Vagina (tissue), 2 donors: ENCODE measurements around the gene GEN1. TPM values are rescaled to one million over a fixed set of nuclear protein-coding genes. Genes with fewer than 3 reads are reported as not detected.

ENCODE experiments used
- DNase-seq, 2 donors: peaks; one replicate each; pipeline ENCODE4 v3.0.0-alpha.2; 2017; ENCODE audit errors: extremely low spot score in 2 of 2
- H3K27ac ChIP-seq: fragments of 200-600 bp; sonication (generic); one replicate; pipeline ENCODE4 v1.5.1; 2019
- H3K27me3 ChIP-seq: fragments of 200-600 bp; sonication (generic); one replicate; pipeline ENCODE4 v1.5.1; 2019
- H3K36me3 ChIP-seq, 2 donors: fragments of 200-600 bp; sonication (generic); one replicate each; pipeline ENCODE4 v1.5.1; 2017 to 2019
- H3K4me1 ChIP-seq: fragments of 200-600 bp; sonication (generic); one replicate; pipeline ENCODE4 v1.5.1; 2019
- H3K4me3 ChIP-seq, 2 donors: fragments of 200-600 bp; sonication (generic); 1 replicate in 1 of 2; 2 replicates in 1 of 2; pipeline ENCODE4 v1.5.1; 2016 to 2019
- H3K9me3 ChIP-seq: fragments of 200-600 bp; sonication (generic); one replicate; pipeline ENCODE4 v1.5.1; 2019
- CTCF ChIP-seq, 3 experiments: fragments of 450-650 bp in 2 of 3; fragments of 200-600 bp in 1 of 3; sonication (generic) in 1 of 3; IDR thresholded peaks; one replicate each; pipeline ENCODE4 v1.5.1; 2017 to 2019; ENCODE audit warnings: antibody characterized with exemption in 3 of 3, mild to moderate bottlenecking in 2 of 3, moderate library complexity in 2 of 3
- POLR2A ChIP-seq, 2 donors: fragments of 450-650 bp; IDR thresholded peaks; one replicate each; pipeline ENCODE4 v1.6.1; 2017; ENCODE audit warnings: antibody characterized with exemption in 2 of 2, mild to moderate bottlenecking in 2 of 2, moderate library complexity in 2 of 2
- POLR2AphosphoS5 ChIP-seq, 2 donors: sonication (generic); formaldehyde crosslinking; IDR thresholded peaks; one replicate each; pipeline ENCODE4 v1.9.0; 2017; ENCODE audit warnings: antibody characterized with exemption in 2 of 2, mild to moderate bottlenecking in 2 of 2, low read depth in 1 of 2; ENCODE audit not compliant: insufficient read depth in 1 of 2
- intact Hi-C: fragments of 100-400 bp; cut with DNase I; formaldehyde crosslinking; loops from one replicate; pipeline ENCODE4 v1.15.1; 2023
- total RNA-seq: library from RNA; depleted of rRNA; stranded (reverse); fragments of >200 nt; gene quantifications from one replicate; pipeline ENCODE4 v1.2.3, GENCODE V29; 2016

GEN1 gene
- total RNA-seq, 1 donor from 2014 or later, result 9.6 TPM

DNA sequence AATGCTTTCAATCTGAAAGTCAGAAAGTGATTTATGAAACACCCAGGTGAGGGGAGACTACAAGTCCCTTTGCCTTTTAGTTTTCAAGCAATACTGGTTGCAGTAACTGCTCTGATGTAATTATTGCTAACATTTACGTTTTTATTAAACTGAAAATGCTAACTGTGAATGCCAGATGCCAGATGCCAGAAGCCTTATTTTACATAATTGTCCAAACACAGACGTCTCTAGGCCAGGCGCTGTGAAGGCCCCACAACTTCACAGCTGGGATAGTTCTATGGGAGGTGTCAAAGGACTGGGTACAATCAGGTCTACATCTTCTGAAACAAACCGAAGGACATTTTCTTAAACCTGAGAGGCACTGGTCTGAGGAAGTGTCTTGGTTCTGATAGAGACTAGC, 34.8 kb downstream of the GEN1 start:
- no peaks in the 10 kb centered on the region for H3K36me3 ChIP-seq
- no peak for DNase-seq
- peaks cover 33% of the 10 kb centered on the region for H3K4me1 ChIP-seq
- H3K27me3 ChIP-seq, result no peaks in the 10 kb centered on the region
- H3K4me3 ChIP-seq, result no peak overlapping the region
- no peaks in the 10 kb centered on the region for H3K9me3 ChIP-seq
- intact Hi-C loops, result no loop called here
- H3K27ac ChIP-seq, result no peak overlapping the region
- TF ChIP-seq POLR2A (IDR thresholded peaks at IDR 0.05) (no peak), POLR2AphosphoS5 (IDR thresholded peaks at IDR 0.05; ENCODE audit: insufficient read depth in 1 of 2, low read depth in 1 of 2) (no peak), CTCF (IDR thresholded peaks at IDR 0.05) (no peak)

DNA sequence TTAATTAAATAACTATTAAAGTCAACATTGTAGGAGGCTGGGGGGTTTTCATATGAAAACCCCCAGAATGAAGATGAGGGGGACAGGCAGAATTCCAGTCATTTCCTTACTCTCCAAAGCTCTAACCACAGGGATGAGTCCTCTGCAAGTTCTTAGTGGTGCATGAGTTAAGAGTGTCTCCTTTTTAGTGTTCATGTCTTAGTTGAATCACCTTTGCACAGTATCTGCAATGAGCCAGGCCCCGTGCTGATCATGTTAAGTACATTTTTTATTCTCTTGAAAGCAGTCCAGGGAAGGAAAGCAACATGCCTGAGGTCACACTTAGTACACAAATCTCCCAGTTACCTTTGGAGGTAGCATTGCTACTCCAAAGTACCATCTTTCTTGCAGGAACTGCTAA, 36.6 kb downstream of the GEN1 start:
- no peaks in the 10 kb centered on the region for H3K9me3 ChIP-seq
- peaks cover 47% of the 10 kb centered on the region for H3K4me1 ChIP-seq
- no peak for DNase-seq

DNA sequence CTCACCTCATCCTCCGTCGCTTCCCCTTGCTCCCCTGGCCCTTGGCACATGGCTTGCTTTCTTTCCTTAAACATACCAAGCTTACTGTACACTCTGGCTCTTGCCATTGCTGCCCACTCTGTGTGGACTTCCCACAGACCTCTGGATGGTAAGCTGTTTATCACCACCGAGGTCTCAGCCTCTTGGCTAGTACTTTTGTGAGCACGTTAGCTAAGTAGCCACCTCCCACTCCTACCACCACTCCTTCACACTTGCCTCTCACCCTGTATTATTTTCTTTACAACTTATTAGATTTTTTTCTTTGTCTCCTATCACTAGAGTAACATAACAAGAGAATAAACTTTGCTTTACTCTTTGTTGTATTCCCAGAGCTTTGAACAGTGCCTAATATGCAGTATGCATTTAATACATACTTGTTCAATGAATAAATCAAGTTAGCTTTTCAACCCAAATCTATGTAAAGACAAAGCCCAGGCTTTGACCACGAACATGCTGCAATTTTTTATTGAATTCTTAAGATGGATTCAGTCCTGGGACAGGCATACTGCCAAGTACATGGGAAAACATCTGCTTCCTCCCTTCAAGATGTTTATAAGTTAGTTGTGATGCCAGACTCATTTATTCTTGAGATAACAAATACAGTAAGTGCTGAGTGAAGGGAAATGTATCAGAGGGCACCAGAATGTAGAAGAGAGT, 37.3 kb downstream of the GEN1 start:
- no peak for DNase-seq
- H3K36me3 ChIP-seq, result no peaks in the 10 kb centered on the region
- no peaks in the 10 kb centered on the region for H3K9me3 ChIP-seq
- intact Hi-C loops, result no loop called here
- peak overlapping the region; percentile 22 for H3K27ac ChIP-seq
- no peak for TF ChIP-seq POLR2A (IDR thresholded peaks at IDR 0.05)
- no peak for TF ChIP-seq POLR2AphosphoS5 (IDR thresholded peaks at IDR 0.05; ENCODE audit: insufficient read depth in 1 of 2, low read depth in 1 of 2)
- TF ChIP-seq CTCF (IDR thresholded peaks at IDR 0.05), result no peak
- peaks cover 47% of the 10 kb centered on the region for H3K4me1 ChIP-seq
- no peak overlapping the region for H3K4me3 ChIP-seq
- H3K27me3 ChIP-seq, result no peaks in the 10 kb centered on the region

More for the DNA sequence above, 36.6 kb downstream of the GEN1 start:
- Histone ChIP-seq H3K4me3 (no peak overlapping the region), H3K27me3 (no peaks in the 10 kb centered on the region), H3K27ac (peak overlapping the region; percentile 22), H3K36me3 (no peaks in the 10 kb centered on the region)
- intact Hi-C loops, result no loop called here
- no peak for TF ChIP-seq POLR2A (IDR thresholded peaks at IDR 0.05)

DNA sequence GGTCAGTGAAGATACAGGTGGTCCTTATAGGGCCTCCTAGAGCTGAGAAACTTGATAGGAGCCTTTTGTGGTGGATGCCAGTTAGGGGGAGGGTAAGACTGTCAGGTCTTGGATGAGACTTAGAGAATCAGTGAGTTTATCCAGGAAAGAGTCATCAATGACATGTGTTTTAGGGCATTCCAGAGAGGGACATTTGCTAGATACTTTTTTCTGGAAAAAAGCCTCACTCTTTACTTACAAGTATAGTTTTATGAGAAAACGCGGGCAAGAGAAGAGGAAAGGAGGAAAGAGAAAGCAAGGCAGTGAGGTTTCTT, 37.8 kb downstream of the GEN1 start:
- intact Hi-C loops, result no loop called here
- no peak for DNase-seq
- Histone ChIP-seq H3K4me1 (peaks cover 47% of the 10 kb centered on the region), H3K27me3 (no peaks in the 10 kb centered on the region), H3K4me3 (no peak overlapping the region), H3K27ac (peak overlapping the region; percentile 22), H3K9me3 (no peaks in the 10 kb centered on the region), H3K36me3 (no peaks in the 10 kb centered on the region)
- no peak for TF ChIP-seq POLR2AphosphoS5 (IDR thresholded peaks at IDR 0.05; ENCODE audit: insufficient read depth in 1 of 2, low read depth in 1 of 2)
- TF ChIP-seq POLR2A (IDR thresholded peaks at IDR 0.05), result no peak
- no peak for TF ChIP-seq CTCF (IDR thresholded peaks at IDR 0.05)

- H3K9me3 ChIP-seq, result no peaks in the 10 kb centered on the region
- DNase-seq, result no peak
- no peak overlapping the region for H3K4me3 ChIP-seq
- peaks cover 47% of the 10 kb centered on the region for H3K4me1 ChIP-seq
- intact Hi-C loops, result no loop called here
- no peaks in the 10 kb centered on the region for H3K27me3 ChIP-seq
- TF ChIP-seq POLR2AphosphoS5 (IDR thresholded peaks at IDR 0.05; ENCODE audit: insufficient read depth in 1 of 2, low read depth in 1 of 2) (no peak), CTCF (IDR thresholded peaks at IDR 0.05) (no peak), POLR2A (IDR thresholded peaks at IDR 0.05) (no peak)
- H3K36me3 ChIP-seq, result no peaks in the 10 kb centered on the region
- no peak overlapping the region for H3K27ac ChIP-seq
These were observed 38.6 kb downstream of the GEN1 start for GRCh38 chr2:17792515-17792914.
